Fibroblast of gingiva (primary cell): ENCODE measurements around the gene RBPJL.

ENCODE experiments used
- DNase-seq: peaks from one replicate; pipeline ENCODE4 v3.0.0-alpha.2; 2011; ENCODE audit warnings: low read depth

RBPJL gene

GRCh38 chr20:45306431-45306982 is at the start of gene RBPJL:
RBPJL (plus strand) TSS chr20:45306840; CDS start chr20:45306923, 83 bp downstream.
- DNase-seq, result no peak

- no peak for DNase-seq
These were observed 49.5 kb upstream of the RBPJL start for GRCh38 chr20:45257161-45257560.

- DNase-seq, result no peak
These were observed 48.9 kb upstream of the RBPJL start for GRCh38 chr20:45257711-45258110.

- no peak for DNase-seq
These were observed 48.4 kb upstream of the RBPJL start for GRCh38 chr20:45258259-45258658.

- DNase-seq, result no peak
These were observed 48.0 kb upstream of the RBPJL start for GRCh38 chr20:45258664-45259063.

GRCh38 chr20:45263556-45264266 is 42.9 kb upstream of the RBPJL start:
- no peak for DNase-seq

- no peak for DNase-seq
These were observed 39.7 kb upstream of the RBPJL start for GRCh38 chr20:45266977-45267376.

GRCh38 chr20:45268531-45268930 is 38.1 kb upstream of the RBPJL start:
- DNase-seq, result no peak

- no peak for DNase-seq
These were observed 37.6 kb upstream of the RBPJL start for GRCh38 chr20:45269056-45269455.

- no peak for DNase-seq
These were observed 36.8 kb upstream of the RBPJL start for GRCh38 chr20:45269754-45270270.

- no peak for DNase-seq
These were observed 31.3 kb upstream of the RBPJL start for GRCh38 chr20:45275338-45275737.

- no peak for DNase-seq
These were observed 26.6 kb upstream of the RBPJL start for GRCh38 chr20:45279992-45280391.

GRCh38 chr20:45282700-45283550 is 23.7 kb upstream of the RBPJL start:
- no peak for DNase-seq

- no peak for DNase-seq
These were observed 23.0 kb upstream of the RBPJL start for GRCh38 chr20:45283551-45284057.

- DNase-seq, result no peak
These were observed 18.3 kb upstream of the RBPJL start for GRCh38 chr20:45288376-45288775.

GRCh38 chr20:45288860-45289259 is 17.8 kb upstream of the RBPJL start:
- DNase-seq, result no peak

GRCh38 chr20:45289942-45290676 is 16.5 kb upstream of the RBPJL start:
- no peak for DNase-seq

GRCh38 chr20:45290677-45291355 is 15.8 kb upstream of the RBPJL start:
- peak; percentile 62 for DNase-seq

- DNase-seq, result no peak
These were observed 15.1 kb upstream of the RBPJL start for GRCh38 chr20:45291526-45291925.

GRCh38 chr20:45292343-45292742 is 14.3 kb upstream of the RBPJL start:
- DNase-seq, result no peak
